8988T (cell line): ENCODE measurements around the gene GPR50.

Experiments used
- DNase-seq: peaks from one replicate; pipeline ENCODE4 v3.0.0; 2011

The GPR50 gene

DNA sequence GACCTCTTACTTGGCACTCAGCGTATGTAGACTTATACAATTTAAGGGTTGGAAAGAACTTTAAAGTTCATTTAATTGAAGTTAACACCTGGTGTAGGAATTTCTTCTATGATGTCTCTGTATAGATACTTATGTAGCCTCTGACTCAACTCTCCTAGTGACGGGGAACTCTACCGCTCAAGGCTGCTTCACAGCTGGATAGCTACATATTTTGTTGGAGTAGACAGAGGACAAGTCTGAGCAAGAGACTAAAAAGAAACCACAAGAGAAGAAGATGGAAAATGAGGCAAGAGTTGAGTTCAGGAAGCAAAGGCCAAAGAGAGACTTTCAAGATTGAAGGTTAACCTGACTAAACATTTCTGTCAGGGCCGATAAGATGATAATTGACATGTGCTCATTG, 52.6 kb downstream of the GPR50 start:
- DNase-seq: no peak
